Pons (tissue), 1 donor: ENCODE measurements around the gene VSNL1.
"Not testable (repeated sequence)": the region's sequence is repeated elsewhere in the genome, so short reads cannot be mapped to it uniquely, and the experiment has no call there.

Experiments used
- DNase-seq: peaks from one replicate; pipeline ENCODE4 v3.0.0-alpha.2; 2016; ENCODE audit warnings: low spot score

VSNL1 gene

GRCh38 chr2:17542471-17542870 lies 2.0 kb downstream of the VSNL1 start:
- DNase-seq, result no peak

GRCh38 chr2:17543131-17543660 lies 2.7 kb downstream of the VSNL1 start:
- no peak for DNase-seq

- DNase-seq, result no peak
Measured at GRCh38 chr2:17543848-17544247, 3.4 kb downstream of the VSNL1 start.

DNA sequence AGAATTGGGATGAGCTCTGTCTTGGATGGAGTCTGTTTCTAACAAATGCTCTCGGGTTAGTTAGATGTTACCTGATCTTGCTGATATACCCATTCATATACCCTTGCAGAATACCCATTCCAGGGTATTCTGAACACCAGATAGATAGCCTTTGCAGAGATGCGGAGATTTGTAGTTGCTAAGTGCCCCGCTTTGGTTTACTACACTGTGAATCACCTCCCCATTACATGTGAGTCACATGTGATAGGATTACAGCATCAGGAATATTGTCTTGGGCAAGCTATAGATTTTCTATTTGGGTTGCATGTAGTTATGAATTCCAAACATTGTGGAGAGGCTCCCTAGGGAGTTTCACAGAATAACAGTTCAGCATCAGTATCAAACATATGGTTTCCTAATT lies 3.8 kb downstream of the VSNL1 start:
- no peak for DNase-seq

DNA sequence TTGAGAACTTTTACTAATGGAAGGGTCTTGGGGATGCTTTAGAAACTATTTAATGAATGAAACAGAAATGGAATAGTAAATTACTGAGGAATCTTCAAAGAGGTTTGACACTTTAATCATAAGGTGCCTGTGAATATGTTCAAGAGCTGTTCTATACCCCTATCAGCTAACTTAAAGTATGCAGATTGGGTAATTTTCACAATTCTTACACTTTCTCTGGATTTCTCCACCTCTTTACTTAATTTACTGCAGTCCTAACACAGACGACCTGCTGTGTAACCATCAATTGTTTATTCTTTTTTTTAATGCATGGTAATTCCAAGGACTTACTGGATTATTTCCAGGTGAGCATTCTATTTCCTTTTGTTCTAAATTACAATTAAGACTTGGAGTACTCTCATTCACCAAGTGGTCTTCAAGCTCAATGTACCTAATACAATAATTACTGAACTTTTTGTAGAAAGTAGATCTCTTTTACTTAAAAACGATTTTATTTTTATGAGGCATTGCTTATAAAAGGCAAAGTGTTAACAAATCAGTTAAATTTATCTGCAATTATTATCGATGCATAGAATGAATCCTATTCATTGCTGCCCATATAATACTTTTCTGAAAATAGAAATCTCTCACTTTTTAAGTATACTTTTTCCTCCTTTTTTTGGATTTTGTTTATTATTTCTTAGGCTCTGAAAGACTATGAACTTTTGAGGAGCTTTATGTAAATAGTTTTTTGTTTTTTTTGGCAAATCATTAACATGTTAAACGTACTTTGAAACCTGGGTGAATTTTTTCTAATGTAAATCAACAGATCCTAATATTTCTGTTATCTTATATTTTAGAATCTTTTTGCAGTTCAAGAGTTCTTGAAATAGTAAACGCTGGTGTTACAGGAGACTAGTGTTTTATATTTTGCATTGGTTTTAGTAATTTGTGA lies 5.5 kb downstream of the VSNL1 start:
- DNase-seq, result no peak

- DNase-seq, result no peak
Measured at GRCh38 chr2:17547237-17547636, 6.7 kb downstream of the VSNL1 start.

DNA sequence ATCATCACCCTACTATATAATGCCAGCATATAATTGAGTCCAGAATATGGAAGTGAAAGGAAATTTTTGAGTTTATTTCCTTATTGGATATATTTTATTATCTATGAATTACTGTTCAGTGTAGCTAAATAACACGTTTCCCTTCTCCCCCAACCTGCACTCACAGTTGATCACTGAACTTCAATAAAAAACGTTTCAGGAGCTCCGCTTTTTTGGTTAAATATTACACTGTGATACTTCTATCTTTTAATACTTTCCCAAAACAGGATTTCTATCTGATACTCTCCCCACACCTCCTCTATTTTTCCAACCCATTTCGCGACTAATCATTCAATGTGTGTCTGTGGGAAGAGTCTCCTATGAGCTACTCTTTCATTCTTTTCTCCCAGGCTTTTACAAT lies 7.2 kb downstream of the VSNL1 start:
- DNase-seq, result no peak

GRCh38 chr2:17550907-17551306 lies 10.4 kb downstream of the VSNL1 start:
- DNase-seq, result no peak

DNA sequence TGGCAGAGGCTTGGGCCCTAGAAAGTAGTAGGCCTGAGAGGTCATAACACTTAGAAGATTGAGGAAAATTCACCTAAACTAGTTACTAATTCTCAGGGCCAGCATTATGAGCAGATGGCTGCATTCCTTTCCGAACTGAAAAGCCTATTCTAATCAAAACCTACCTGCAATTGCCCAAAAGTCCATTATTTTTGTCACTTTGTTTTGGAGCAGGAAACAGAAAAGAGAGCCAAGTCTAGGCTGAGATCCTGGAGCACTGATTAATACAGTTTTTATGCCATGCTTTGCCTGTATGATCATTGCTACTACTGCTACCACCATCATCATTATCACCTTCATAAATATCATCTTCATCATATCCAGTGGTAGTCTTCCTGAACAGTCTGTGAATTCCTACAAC lies 14.7 kb downstream of the VSNL1 start:
- DNase-seq, result no peak

GRCh38 chr2:17557596-17557995 lies 17.1 kb downstream of the VSNL1 start:
- no peak for DNase-seq

DNA sequence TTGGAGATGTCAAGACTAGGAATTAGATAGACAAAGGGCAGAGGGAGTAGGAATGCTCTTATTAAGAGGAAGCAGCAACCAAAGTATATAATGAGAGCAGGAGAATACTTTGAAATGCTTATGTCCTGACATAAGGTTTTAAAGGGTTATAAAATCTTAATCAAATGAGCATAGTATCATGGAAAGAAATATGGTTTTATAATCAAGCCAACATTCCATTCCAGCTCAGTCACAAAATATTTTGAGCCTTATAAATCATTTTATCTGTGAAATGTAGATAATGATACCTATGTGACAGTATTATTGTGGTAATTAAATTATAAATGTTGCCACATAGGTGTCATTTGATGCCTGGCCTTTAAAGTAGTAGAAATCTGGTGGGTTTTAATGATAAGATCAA lies 17.6 kb downstream of the VSNL1 start:
- DNase-seq, result no peak

DNA sequence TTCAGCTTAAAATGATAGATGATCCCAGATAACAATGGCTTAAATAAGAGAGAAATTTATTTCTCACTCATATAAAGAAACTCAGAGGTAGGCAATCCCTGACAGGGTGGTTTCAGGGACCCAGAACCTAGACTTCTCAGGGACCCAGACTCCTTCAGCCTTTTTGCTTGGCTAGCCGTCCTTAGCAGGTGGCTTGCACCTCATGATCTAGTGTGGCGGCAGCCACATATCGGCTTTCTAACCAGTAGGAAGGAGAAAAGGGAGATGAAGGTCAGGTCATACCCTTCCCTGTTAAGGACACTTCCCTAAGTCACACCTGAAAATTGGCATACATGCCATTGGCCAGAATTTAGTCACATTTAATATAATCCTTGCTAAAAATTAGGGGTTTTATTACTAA lies 18.4 kb downstream of the VSNL1 start:
- no peak for DNase-seq

DNA sequence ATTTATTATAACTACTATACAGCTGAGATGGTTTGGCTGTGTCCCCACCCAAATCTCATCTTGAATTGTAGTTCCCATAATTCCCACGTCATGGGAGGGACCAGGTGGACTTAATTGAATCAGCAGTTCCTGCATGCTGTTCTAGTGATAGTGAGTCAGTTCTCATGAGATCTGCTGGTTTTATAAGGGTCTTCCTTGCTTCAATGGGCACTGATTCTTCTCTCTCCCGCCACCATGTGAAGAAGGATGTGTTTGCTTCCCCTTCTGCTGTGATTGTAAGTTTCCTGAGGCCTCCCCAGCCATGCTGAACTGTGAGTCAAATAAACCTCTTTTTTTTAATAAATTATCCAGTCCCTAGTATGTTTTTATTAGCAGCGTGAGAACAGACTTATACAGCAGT lies 25.2 kb downstream of the VSNL1 start:
- DNase-seq, result not testable (repeated sequence)

GRCh38 chr2:17571681-17572080 lies 31.2 kb downstream of the VSNL1 start:
- DNase-seq, result no peak

DNA sequence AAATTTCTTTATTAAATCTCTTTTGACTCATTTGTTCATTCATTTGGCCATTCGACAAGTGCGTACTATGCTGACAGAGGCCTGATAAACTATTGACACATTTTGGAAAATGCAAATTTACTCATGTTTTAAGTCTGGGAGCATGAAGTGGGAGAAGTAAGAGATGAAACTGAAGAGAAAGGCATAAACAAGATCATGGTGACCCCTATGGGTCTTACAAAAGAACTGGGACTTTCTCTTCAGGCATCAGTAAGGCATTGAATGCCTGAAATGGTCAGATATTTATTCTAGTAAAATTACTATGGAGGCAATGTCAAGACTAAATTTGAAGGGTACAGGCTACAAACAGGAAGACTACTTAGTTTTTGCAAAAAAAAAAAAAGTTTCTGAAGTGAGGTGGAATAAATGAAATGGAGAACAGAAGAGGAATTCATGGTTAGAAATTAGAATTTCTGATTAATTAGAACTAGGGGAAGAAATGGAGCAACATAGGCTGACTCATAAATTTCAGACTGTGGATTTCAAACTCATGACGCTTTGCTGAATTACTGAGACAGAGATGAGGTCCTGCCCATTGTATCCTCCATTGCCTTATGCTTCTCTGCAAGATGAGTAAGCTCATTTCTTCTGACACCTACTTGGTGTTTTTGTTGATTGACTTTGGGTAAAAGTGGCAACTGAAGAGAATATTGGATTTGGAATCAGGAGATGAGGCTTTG lies 32.7 kb downstream of the VSNL1 start:
- no peak for DNase-seq

GRCh38 chr2:17573804-17574175 lies 33.3 kb downstream of the VSNL1 start:
- DNase-seq, result no peak

- no peak for DNase-seq
Measured at GRCh38 chr2:17574406-17575073, 34.0 kb downstream of the VSNL1 start.

DNA sequence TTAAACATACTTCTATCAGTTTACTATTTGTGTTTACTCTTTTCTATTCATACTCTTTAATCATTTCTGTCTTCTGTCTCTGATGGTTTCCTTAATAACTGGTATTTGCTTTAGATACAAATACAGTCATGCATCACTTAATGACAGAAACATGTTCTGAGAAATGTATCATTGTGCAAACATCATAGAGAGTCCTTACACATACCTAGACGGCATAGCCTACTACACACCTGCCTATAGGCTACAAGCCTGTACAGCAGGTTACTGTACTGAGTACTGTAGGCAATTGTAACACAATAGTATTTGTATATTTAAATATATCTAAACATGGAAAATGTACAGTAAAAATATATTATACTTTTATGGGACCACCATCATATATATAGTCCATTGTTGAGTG lies 36.3 kb downstream of the VSNL1 start:
- DNase-seq, result no peak

GRCh38 chr2:17578466-17578928 lies 38.0 kb downstream of the VSNL1 start:
- DNase-seq, result peak; percentile 17

GRCh38 chr2:17579605-17580318 lies 39.3 kb downstream of the VSNL1 start:
- DNase-seq, result no peak

DNA sequence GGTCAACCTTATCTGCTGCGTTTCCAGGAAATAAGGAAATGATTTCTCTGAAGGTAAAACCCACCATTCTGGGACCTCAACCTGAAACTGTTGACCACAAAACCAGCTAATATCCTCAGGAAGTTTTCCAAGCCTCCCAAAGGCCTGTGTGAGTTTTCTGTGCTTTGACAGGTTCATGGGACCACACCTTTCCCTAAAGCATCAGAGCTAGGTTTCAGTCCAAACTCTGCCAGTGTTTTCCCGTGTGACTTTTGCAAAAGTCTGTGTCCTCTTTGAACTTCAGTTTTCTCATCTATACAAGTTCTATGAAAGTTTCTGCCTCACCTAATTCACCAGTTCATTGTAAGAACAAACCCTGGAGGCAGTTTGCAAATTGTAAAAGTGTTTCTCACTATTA lies 39.8 kb downstream of the VSNL1 start:
- no peak for DNase-seq

DNA sequence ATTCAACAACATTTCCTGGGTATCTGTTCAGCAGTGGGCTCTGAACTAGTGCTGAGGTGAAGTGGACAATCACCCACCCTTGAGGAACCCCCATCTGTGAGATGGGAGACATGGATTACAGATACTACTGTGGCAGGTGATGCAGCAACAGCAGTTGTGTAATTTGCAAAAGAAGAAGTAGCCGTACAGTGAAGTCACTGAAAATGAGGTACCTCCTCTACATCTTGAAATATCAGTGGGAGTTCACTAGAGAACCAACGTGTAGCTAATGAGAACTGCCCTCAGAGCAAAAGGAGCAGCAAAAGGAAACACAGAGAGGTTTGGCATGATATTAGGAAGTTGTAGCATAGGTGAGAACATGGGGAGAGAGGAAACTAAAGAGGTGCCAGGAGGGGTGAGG lies 41.3 kb downstream of the VSNL1 start:
- no peak for DNase-seq
